Bone marrow (tissue), 2 donors: ENCODE results near the gene STRIP2.
"Not testable (repeated sequence)": the region's sequence is repeated elsewhere in the genome, so short reads cannot be mapped to it uniquely, and the experiment has no call there.

ENCODE experiments used
- DNase-seq, 2 donors: peaks; one replicate each; lab custom pipeline; 2025; lab: John Stamatoyannopoulos, UW

The STRIP2 gene

GRCh38 chr7:129456421-129456820 is 22.2 kb downstream of the STRIP2 start:
- DNase-seq, result no peak

GRCh38 chr7:129457101-129457500 is 22.9 kb downstream of the STRIP2 start:
- no peak for DNase-seq

DNA sequence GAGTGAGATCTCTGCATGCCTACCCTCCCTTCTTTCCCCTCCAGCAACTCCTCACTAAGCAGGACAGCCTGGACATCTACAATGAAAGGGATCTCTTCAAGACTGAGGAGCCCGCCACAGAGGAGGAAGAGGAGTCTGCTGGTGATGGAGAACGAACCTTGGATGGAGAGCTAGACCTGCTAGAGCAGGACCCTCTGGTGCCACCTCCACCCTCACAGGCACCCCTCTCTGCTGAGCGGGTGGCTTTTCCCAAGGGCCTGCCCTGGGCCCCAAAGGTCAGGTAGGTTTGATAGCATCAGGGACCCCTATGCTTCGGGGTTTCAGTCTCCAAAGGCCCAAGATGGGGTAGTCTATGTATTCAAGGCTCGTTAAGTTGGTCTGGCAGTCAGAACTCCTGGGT is 23.9 kb downstream of the STRIP2 start:
- DNase-seq, result no peak

DNA sequence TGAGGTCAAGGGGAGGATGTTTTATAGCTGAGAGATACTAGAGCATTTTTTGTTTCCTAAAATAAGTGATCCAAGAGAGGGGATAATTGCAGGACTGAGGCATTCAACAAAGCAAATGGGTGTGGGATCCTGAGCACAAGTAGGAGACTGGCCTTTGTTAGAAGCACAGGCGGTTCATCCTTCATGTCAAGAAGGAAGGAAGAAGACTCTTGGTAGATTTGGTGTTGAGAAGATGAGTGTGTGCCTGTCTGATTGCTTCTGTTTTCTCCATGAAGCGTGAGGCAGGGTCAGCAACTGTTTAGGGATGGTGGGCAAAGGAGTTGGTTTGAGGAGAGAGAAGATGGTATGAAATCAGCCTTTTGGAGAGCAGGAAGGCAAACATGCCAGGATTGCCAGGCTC is 27.6 kb downstream of the STRIP2 start:
- DNase-seq, result no peak

DNA sequence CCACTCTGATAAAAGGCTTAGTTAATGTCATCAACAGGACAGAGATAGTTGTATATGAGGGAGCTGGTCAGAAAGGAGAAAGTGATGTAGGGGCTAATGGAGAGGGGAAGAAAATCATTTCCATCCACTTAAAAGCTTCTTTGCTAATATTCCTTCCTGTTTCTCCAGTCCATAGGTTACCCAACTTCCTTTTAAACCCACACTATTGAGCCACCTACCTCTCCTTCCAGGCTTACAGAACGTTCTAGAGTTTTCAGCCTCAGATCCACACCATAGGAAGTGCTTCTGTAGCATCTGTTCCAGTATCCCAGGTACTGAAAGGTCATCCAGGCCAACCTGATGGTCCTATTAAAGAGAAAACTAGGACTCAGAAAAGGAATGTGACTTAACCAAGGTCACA is 28.2 kb downstream of the STRIP2 start:
- no peak for DNase-seq

- DNase-seq, result no peak
These were observed 30.0 kb downstream of the STRIP2 start for GRCh38 chr7:129464194-129464593.

DNA sequence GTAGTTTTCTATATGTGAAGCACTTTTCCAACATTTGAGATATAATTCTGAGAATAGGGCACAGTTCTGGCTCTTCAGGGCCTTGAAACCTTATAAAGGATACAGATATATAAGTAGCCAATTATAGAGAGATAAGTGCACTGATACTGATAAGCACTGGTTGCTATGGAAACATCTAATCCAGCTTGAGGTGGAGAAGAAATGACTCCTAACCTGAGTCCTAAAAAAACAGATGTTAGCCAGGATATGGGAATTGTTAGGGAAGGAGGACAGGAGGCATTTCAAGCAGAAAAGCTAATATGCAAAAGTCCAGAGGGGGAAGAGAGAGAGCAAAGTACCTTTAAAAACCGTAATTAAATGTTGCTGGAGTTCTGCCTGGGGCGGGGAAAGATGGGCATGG is 30.8 kb downstream of the STRIP2 start:
- DNase-seq, result no peak

DNA sequence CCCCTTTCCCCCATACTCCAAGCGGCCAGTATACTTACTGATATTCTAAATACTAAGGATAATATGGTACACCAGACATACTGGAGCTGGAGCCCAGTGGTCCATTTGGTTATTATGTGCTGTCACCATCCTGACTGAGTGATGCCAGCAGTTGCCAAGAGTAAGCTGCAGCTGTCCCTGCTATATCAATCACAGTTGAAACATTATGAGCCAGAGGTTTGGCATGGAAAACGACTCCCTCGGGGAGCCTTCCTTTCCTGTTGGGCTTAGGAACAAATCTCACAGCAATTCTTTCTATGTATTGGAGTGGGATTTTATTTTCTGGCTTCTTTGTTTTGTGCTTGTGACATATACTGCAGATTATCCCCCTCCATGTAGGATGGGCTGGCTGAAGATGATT is 32.6 kb downstream of the STRIP2 start:
- DNase-seq, result no peak

GRCh38 chr7:129468087-129468486 is 33.9 kb downstream of the STRIP2 start:
- DNase-seq, result no peak

GRCh38 chr7:129468547-129468946 is 34.3 kb downstream of the STRIP2 start:
- no peak for DNase-seq

DNA sequence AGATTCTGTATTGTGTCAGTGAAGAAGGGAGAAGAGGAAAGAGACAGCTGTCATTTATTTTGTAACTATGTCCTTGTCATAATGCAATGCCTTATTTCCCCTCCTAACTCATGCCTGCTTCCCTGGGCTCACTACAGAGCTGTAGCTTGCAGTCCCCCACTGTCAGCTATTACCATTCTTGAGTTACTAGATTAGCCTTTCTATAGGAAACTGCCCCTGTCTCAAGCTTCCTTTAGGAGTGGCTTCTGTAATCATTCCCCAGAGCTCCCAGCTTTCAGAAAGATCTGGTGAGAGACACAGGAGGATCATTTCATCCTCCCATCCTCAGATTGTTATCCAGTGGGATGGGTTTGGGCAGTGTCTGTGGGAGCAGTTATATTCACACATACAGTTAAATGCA is 35.7 kb downstream of the STRIP2 start:
- DNase-seq, result no peak

- no peak for DNase-seq
These were observed 36.2 kb downstream of the STRIP2 start for GRCh38 chr7:129470411-129470810.

DNA sequence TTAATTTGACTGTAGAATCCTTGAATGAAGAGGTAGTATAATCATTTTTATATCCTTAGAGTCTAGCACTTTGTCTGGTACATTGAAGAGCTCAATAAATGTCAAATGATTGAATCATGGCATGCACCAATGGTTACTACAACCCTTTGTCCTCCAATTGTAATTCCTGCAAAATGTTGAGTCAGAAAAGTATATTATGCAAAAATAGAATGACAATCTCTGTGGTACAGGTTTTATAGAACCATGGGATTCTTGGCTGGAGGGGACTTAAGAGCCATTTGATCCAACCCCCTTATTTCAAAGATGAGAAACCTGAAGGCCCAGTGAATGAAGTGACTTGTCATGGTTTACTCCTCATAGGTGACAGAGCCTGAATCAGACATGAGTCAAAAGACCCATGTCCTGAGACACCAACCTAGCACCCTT is 37.2 kb downstream of the STRIP2 start:
- no peak for DNase-seq

GRCh38 chr7:129475931-129476330 is 41.7 kb downstream of the STRIP2 start:
- not testable (repeated sequence) for DNase-seq

DNA sequence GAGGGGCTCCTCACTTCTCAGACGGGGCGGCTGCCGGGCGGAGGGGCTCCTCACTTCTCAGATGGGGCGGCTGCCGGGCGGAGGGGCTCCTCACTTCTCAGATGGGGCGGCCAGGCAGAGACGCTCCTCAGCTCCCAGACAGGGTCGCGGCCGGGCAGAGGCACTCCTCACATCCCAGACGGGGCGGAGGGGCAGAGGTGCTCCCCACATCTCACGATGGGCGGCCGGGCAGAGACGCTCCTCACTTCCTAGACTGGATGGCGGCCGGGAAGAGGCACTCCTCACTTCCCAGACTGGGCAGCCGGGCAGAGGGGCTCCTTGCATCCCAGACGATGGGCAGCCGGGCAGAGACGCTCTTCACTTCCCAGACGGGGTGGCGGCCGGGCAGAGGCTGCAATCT is 42.2 kb downstream of the STRIP2 start:
- not testable (repeated sequence) for DNase-seq

GRCh38 chr7:129479831-129480230 is 45.6 kb downstream of the STRIP2 start:
- DNase-seq, result no peak

DNA sequence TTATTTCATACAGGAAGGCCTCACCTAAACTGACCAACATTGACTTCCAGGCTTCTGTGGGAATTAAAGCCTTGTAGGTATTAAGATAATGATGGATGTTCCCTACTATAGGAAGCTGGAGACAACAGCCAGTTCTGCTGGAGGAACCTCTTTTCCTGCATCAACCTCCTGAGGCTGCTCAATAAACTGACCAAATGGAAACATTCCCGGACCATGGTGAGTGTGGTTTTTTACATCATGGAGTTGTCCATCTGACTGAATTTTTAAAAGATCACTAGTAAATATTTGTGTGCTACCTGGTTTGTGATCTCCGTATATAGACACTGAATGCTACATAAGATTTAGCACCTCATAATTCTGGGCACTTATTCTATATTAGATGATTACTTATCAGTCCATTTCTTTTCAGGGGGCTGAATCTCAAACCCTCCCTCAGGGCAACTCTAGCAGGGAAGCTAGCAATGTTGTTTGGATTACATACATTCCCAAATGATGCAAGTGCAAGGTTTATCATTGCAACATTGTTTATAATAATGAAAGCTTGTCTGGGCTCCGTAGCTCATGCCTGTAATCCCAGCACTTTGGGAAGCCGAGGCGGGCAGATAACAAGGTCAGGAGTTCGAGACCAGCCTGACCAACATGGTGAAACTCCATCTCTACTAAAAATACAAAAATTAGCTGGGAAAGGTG is 46.6 kb downstream of the STRIP2 start:
- no peak for DNase-seq

DNA sequence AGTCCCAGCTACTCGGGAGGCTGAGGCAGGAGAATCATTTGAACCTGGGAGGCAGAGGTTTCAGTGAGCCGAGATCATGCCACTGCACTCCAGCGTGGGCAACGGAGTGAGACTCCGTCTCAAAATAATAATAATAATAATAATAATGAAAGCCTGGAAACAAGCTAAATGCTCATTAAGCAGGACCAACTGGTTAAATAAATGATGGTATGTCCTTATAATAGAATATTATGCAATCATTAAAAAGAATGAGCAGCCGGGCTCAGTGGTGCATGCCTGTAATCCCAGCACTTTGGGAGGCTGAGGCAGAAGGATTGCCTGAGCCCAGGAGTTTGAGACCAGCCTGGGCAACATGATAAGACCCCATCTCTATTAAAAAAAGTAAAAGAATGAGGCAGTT is 47.1 kb downstream of the STRIP2 start:
- DNase-seq, result not testable (repeated sequence)

- DNase-seq, result no peak
These were observed 48.5 kb downstream of the STRIP2 start for GRCh38 chr7:129482781-129483180.

- no peak for DNase-seq
These were observed 55.3 kb downstream of the STRIP2 start for GRCh38 chr7:129489491-129489890.

DNA sequence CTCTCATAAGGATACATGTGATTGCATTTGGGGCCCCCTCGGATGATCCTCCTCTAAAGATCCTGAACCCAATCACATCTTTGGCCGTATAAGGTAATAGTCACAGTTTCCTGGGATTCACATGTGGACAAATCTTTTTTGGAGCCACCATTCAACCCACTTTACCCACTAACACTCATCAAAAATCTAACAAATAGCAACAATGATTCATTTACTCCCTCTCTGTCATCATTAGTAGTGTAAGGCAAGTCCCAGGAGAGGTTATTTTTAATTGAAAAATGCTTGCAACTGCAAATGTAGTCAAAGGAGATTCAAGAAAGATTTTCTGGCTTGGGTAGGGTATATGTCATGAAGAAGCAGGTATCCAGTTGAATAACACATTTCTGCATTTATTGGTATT is 58.2 kb downstream of the STRIP2 start:
- no peak for DNase-seq

DNA sequence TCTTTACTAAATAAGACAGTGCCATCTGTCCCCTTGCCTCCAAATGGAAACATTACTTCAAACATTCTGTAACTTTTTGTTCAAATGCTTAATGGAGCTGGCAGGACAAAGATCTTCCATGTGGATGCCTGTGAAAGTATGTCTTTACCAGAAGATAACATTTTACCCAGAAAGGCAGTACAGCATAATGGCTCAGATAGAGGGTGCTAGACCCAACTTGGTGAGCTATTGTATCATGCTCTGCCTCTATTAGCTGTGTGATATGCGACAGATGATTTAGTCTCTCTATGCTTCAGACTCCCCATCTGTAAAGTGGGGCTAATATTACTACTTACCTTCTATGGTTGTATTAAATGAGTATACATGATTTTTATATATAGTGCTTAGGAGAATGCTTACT is 59.3 kb downstream of the STRIP2 start:
- no peak for DNase-seq

GRCh38 chr7:129494041-129494440 is 59.8 kb downstream of the STRIP2 start:
- DNase-seq, result no peak

- peak in 1 of 2 donors; percentile 4 for DNase-seq
These were observed 61.8 kb downstream of the STRIP2 start for GRCh38 chr7:129495987-129496386.
